ENCODE results near the gene UGT1A5. TPM values are rescaled to one million over a fixed set of nuclear protein-coding genes. Genes with fewer than 3 reads are reported as not detected.

The UGT1A5 gene
- total RNA-seq, 2 experiments from 2014 or later, result not detected

GRCh38 chr2:233796254-233796653 lies 83.5 kb downstream of the UGT1A5 start:
- no peak overlapping the region for H3K4me3 Mint-ChIP-seq
- intact Hi-C loops (cut with micrococcal nuclease), result no loop called here
- no peaks in the 10 kb centered on the region for H3K36me3 Mint-ChIP-seq (ENCODE audit: low read depth)

GRCh38 chr2:233798335-233799086 lies 85.8 kb downstream of the UGT1A5 start:
- no peak for DNase-seq
- POLR2A ChIA-PET, result no interaction called here
- ATAC-seq, result no peak

More at GRCh38 chr2:233796254-233796653, 83.5 kb downstream of the UGT1A5 start:
- H3K27me3 Mint-ChIP-seq, result no peaks in the 10 kb centered on the region
- H3K27ac Mint-ChIP-seq, result no peak overlapping the region
- no peak for TF ChIP-seq CTCF (IDR thresholded peaks at IDR 0.05)
- no peak for DNase-seq
- CTCF ChIA-PET, result interaction anchor here (1.7 kb wide), 1 partner anchor 9 kb away, joined by 5 read pairs; no protein-coding TSS in a partner anchor
- peaks cover 2% of the 10 kb centered on the region for H3K4me1 Mint-ChIP-seq (ENCODE audit: low read depth)
- POLR2A ChIA-PET, result no interaction called here
- H3K9me3 Mint-ChIP-seq, result no peaks in the 10 kb centered on the region
- no peak for ATAC-seq

GRCh38 chr2:233799087-233799665 lies 86.5 kb downstream of the UGT1A5 start:
- CTCF ChIA-PET, result no interaction called here
- ATAC-seq, result no peak
- intact Hi-C loops (cut with micrococcal nuclease), result no loop called here
- Mint-ChIP-seq H3K9me3 (no peaks in the 10 kb centered on the region), H3K27ac (no peak overlapping the region), H3K4me3 (no peak overlapping the region), H3K27me3 (peaks cover 3% of the 10 kb centered on the region), H3K4me1 (ENCODE audit: low read depth) (peaks cover 2% of the 10 kb centered on the region), H3K36me3 (ENCODE audit: low read depth) (no peaks in the 10 kb centered on the region)
- POLR2A ChIA-PET, result no interaction called here
- no peak for TF ChIP-seq CTCF (IDR thresholded peaks at IDR 0.05)
- no peak for DNase-seq

More at GRCh38 chr2:233798335-233799086, 85.8 kb downstream of the UGT1A5 start:
- Mint-ChIP-seq H3K9me3 (no peaks in the 10 kb centered on the region), H3K36me3 (ENCODE audit: low read depth) (no peaks in the 10 kb centered on the region), H3K27me3 (peaks cover 3% of the 10 kb centered on the region), H3K4me1 (ENCODE audit: low read depth) (peaks cover 2% of the 10 kb centered on the region), H3K27ac (no peak overlapping the region), H3K4me3 (no peak overlapping the region)
- CTCF ChIA-PET, result no interaction called here
- intact Hi-C loops (cut with micrococcal nuclease), result no loop called here
- no peak for TF ChIP-seq CTCF (IDR thresholded peaks at IDR 0.05)

- intact Hi-C loops (cut with micrococcal nuclease), result no loop called here
- Mint-ChIP-seq H3K27ac (no peak overlapping the region), H3K9me3 (no peaks in the 10 kb centered on the region), H3K27me3 (peaks cover 3% of the 10 kb centered on the region), H3K36me3 (ENCODE audit: low read depth) (no peaks in the 10 kb centered on the region), H3K4me1 (ENCODE audit: low read depth) (peaks cover 2% of the 10 kb centered on the region), H3K4me3 (no peak overlapping the region)
- CTCF ChIA-PET, result no interaction called here
- no peak for ATAC-seq
- no peak for DNase-seq
- POLR2A ChIA-PET, result no interaction called here
- TF ChIP-seq CTCF (IDR thresholded peaks at IDR 0.05), result no peak
Measured at GRCh38 chr2:233799716-233800115, 87.0 kb downstream of the UGT1A5 start.

- H3K4me3 Mint-ChIP-seq, result no peak overlapping the region
- ATAC-seq (no peak), DNase-seq (no peak)
- intact Hi-C loops (cut with micrococcal nuclease), result no loop called here
- no peak for TF ChIP-seq CTCF (IDR thresholded peaks at IDR 0.05)
- H3K27ac Mint-ChIP-seq, result no peak overlapping the region
- ChIA-PET POLR2A (no interaction called here), CTCF (no interaction called here)
- H3K27me3 Mint-ChIP-seq, result peaks cover 5% of the 10 kb centered on the region
- no peaks in the 10 kb centered on the region for H3K36me3 Mint-ChIP-seq (ENCODE audit: low read depth)
- H3K9me3 Mint-ChIP-seq, result no peaks in the 10 kb centered on the region
- H3K4me1 Mint-ChIP-seq (ENCODE audit: low read depth), result peaks cover 2% of the 10 kb centered on the region
Measured at GRCh38 chr2:233800208-233800607, 87.5 kb downstream of the UGT1A5 start.

All from activated CD8-positive, alpha-beta T cell treated with anti-CD3 and anti-CD28 coated beads for 36 hours (primary cell).